ENCODE data around the gene FXYD4.
"Not testable (repeated sequence)": the region's sequence is repeated elsewhere in the genome, so short reads cannot be mapped to it uniquely, and the experiment has no call there.

The FXYD4 gene

DNA sequence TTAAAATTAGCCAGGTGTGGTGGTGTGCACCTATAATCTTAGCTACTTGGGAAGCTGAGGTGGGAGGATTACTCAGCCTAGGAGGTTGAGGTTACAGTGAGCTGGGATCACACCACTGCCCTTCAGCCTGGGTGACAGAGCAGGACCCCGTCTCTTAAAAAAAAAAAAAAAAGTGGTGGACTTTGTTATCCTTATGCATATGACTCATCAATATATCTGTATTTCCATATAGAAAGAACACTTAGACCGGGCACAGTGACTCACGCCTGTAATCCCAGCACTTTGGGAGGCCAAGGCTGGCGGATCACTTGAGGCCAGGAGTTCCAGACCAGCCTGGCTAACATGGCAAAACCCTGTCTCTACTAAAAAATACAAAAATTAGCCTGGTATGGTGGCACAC lies 50.5 kb downstream of the FXYD4 start:
- not testable (repeated sequence) for DNase-seq

DNA sequence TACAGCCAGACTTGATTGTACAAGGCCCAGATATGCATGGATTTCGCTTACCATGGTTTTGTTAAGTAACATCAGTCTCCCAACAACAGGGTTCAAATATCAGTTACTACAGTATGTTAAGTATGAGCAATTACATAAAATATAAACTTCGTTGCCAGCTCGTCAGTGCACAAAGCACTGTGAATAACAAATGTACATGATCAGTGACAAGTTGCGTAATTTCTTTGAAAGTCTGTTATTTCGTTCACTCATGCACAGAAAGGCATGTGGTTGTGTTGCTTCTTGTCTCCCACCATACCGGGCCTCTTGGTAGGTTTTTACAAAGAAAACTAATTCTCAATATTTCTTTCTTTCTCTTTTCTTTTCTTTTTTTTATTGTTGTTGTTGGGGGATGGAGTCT lies 53.0 kb downstream of the FXYD4 start:
- DNase-seq = no peak
